PC-3 (cell line): ENCODE measurements around the gene SOCS2. TPM values are rescaled to one million over a fixed set of nuclear protein-coding genes. Genes with fewer than 3 reads are reported as not detected.

Experiments used
- ATAC-seq: fragments of 200-7000 bp; cut with Tn5 transposase; 2 replicates; pipeline ENCODE4 v1.9.1; 2020; ENCODE audit warnings: mild to moderate bottlenecking, moderate library complexity
- BruUV-seq: library from RNA; stranded (reverse); fragments of 400-500 nt; replicated peaks from 2 replicates; lab custom pipeline; 2021; lab: Mats Ljungman, UMichigan
- CTCF ChIA-PET: fragments of 300-600 bp; sonication (Branson Sonifier 250); formaldehyde crosslinking; loops from one replicate; lab custom pipeline; 2022; ENCODE audit warnings: antibody characterized with exemption; lab: Charles Lee
- POLR2A ChIA-PET: fragments of 300-600 bp; sonication (Branson Sonifier 250); formaldehyde crosslinking; loops from one replicate; lab custom pipeline; 2022; ENCODE audit warnings: antibody characterized with exemption; ENCODE audit not compliant: unreplicated experiment; lab: Charles Lee
- DNase-seq: peaks from one replicate; pipeline ENCODE4 v3.0.0-alpha.2; 2015
- H2AFZ ChIP-seq: fragments of 300-600 bp; sonication (generic); 2 replicates; pipeline ENCODE4 v1.6.0; 2016; ENCODE audit warnings: antibody characterized with exemption, low read length
- H3F3A ChIP-seq: fragments of 300-600 bp; sonication (generic); one replicate; pipeline ENCODE4 v1.6.0; 2017; ENCODE audit warnings: antibody characterized with exemption, low read length, control low read depth, mild to moderate bottlenecking; ENCODE audit not compliant: unreplicated experiment
- H3K27ac ChIP-seq: fragments of 300-600 bp; sonication (generic); 2 replicates; pipeline ENCODE4 v1.5.1; 2016; ENCODE audit warnings: mild to moderate bottlenecking, low read length
- H3K27me3 ChIP-seq: fragments of 300-600 bp; sonication (generic); 2 replicates; pipeline ENCODE4 v1.6.1; 2016; ENCODE audit warnings: low read length, mixed read lengths
- H3K36me3 ChIP-seq: fragments of 300-600 bp; sonication (generic); 2 replicates; pipeline ENCODE4 v1.6.1; 2016; ENCODE audit warnings: low read depth, mixed run types, low read length, mixed read lengths
- H3K4me1 ChIP-seq: fragments of 300-600 bp; sonication (generic); 2 replicates; pipeline ENCODE4 v1.5.1; 2016; ENCODE audit warnings: low read length; ENCODE audit not compliant: insufficient read depth
- H3K4me2 ChIP-seq: fragments of 300-600 bp; sonication (generic); 2 replicates; pipeline ENCODE4 v1.6.0; 2016; ENCODE audit warnings: low read length
- H3K4me3 ChIP-seq: fragments of 300-600 bp; sonication (generic); 2 replicates; pipeline ENCODE4 v1.5.1; 2016; ENCODE audit warnings: mild to moderate bottlenecking, low read length, mixed read lengths
- H3K79me2 ChIP-seq: fragments of 300-600 bp; sonication (generic); 2 replicates; pipeline ENCODE4 v1.6.1; 2017; ENCODE audit warnings: low read length, mixed read lengths
- H3K9ac ChIP-seq: fragments of 300-600 bp; sonication (generic); 2 replicates; pipeline ENCODE4 v1.6.0; 2016; ENCODE audit warnings: mild to moderate bottlenecking, low read length
- H3K9me2 ChIP-seq: fragments of 300-600 bp; sonication (generic); replicated peaks from 2 replicates; pipeline ENCODE4 v1.6.1; 2016; ENCODE audit warnings: mixed run types, low read length, mixed read lengths
- H3K9me3 ChIP-seq: fragments of 300-600 bp; sonication (generic); 2 replicates; pipeline ENCODE4 v1.6.1; 2016; ENCODE audit warnings: low read length, mixed read lengths
- H4K20me1 ChIP-seq: fragments of 300-600 bp; sonication (generic); 2 replicates; pipeline ENCODE4 v1.6.1; 2016; ENCODE audit warnings: low read length, mixed read lengths
- EZH2 ChIP-seq: fragments of 300-600 bp; sonication (generic); IDR thresholded peaks from one replicate; pipeline ENCODE4 v1.6.1; 2017; ENCODE audit warnings: antibody characterized with exemption, mild to moderate bottlenecking, low read length; ENCODE audit not compliant: unreplicated experiment
- EZH2phosphoT487 ChIP-seq: fragments of 300-600 bp; sonication (generic); IDR thresholded peaks from 2 replicates; pipeline ENCODE4 v1.6.1; 2018; ENCODE audit warnings: mild to moderate bottlenecking, antibody characterized with exemption, low read length, borderline replicate concordance
- intact Hi-C: fragments of 100-400 bp; cut with micrococcal nuclease; formaldehyde crosslinking; loops from 2 replicates; pipeline ENCODE4 v1.9.0; 2023
- total RNA-seq: library from RNA; depleted of rRNA; stranded (reverse); fragments of >200 nt; gene quantifications from 2 replicates; pipeline ENCODE4 v1.2.3, GENCODE V29; 2014
- TF ChIP-seq, protein P1 (sequence below): fragments of 300-600 bp; sonication (generic); conservative IDR thresholded peaks from 2 replicates; pipeline ENCODE4 v1.5.1; 2017; ENCODE audit warnings: antibody characterized with exemption, low read depth, mild to moderate bottlenecking, low read length

The SOCS2 gene
- total RNA-seq, 1 experiment from 2014 or later, result 28.9 TPM

DNA sequence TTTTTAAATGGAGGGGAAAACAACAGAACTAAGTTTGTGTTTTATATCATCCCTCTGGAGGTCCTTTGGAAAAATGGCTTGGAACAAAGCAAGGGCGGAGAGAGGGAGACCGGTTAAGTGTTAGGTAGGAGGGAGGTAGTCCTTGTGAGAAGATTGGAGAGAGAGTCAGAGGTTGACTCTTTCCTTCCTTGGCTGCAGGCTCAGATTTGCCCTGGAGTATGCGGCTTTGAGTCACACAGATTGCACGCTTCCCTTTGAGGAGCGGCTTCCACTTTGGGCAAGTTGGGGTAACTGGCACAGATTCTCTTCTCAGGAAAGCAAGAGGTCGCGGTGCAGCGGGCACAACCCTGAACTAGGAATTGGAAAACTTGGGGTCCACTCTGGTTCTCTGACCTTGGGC, 9.9 kb downstream of the SOCS2 start:
- no TSS peak for BruUV-seq
- no peaks in the 10 kb centered on the region for H3F3A ChIP-seq
- no peak for ATAC-seq
- H3K9me3 ChIP-seq, result no peaks in the 10 kb centered on the region
- no peaks in the 10 kb centered on the region for H3K36me3 ChIP-seq
- no peak overlapping the region for H3K4me3 ChIP-seq
- TF ChIP-seq EZH2 (no peak), EZH2phosphoT487 (no peak)
- TF ChIP-seq, protein P1, sequence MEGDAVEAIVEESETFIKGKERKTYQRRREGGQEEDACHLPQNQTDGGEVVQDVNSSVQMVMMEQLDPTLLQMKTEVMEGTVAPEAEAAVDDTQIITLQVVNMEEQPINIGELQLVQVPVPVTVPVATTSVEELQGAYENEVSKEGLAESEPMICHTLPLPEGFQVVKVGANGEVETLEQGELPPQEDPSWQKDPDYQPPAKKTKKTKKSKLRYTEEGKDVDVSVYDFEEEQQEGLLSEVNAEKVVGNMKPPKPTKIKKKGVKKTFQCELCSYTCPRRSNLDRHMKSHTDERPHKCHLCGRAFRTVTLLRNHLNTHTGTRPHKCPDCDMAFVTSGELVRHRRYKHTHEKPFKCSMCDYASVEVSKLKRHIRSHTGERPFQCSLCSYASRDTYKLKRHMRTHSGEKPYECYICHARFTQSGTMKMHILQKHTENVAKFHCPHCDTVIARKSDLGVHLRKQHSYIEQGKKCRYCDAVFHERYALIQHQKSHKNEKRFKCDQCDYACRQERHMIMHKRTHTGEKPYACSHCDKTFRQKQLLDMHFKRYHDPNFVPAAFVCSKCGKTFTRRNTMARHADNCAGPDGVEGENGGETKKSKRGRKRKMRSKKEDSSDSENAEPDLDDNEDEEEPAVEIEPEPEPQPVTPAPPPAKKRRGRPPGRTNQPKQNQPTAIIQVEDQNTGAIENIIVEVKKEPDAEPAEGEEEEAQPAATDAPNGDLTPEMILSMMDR, result no peak
- DNase-seq, result no peak
- no peak overlapping the region for H3K9ac ChIP-seq
- intact Hi-C loops, result no loop called here
- H3K27ac ChIP-seq, result no peak overlapping the region
- no peak overlapping the region for H3K4me2 ChIP-seq
- H4K20me1 ChIP-seq, result no peaks in the 10 kb centered on the region
- no peaks in the 10 kb centered on the region for H3K9me2 ChIP-seq
- H3K4me1 ChIP-seq, result no peaks in the 10 kb centered on the region
- ChIA-PET POLR2A (no interaction called here), CTCF (no interaction called here)
- H2AFZ ChIP-seq, result no peak overlapping the region
- no peaks in the 10 kb centered on the region for H3K79me2 ChIP-seq
- no peaks in the 10 kb centered on the region for H3K27me3 ChIP-seq

DNA sequence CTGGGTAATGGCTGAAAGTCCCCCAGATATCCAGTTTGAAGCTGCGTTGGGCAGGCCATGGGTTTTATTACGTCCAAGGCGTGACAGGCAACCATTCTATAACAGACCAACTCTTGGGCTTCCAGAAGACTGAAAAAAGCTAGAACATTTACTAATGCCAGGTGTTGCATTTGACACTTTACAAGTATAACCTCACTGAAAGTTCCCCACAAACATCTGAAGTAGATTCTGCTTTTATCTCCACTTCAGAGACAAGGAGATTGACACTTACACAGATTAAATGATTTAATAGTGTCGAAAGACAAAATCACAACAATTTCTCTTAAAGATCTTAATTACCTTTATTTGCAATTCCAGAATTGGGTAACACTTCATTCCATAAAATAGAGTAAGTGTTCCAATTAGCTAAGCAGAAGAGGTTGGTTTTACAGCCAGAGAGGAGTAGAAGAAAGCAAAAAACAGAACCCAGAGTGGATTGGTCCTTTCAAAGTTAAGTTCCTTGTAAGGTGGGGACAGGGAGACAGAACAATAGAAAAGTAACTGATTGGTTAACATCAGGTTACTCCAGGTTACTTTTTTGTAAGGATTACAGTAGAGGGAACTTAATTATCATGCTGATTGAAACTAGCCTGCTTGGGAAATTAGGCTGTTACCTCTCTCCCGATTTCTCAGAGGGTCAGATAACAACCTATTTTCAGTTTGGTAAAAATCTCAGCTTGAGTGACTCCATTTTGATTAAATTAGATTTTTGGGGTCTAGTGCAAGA, 11.3 kb downstream of the SOCS2 start:
- H3K27me3 ChIP-seq, result no peaks in the 10 kb centered on the region
- H3K79me2 ChIP-seq, result no peaks in the 10 kb centered on the region
- H4K20me1 ChIP-seq, result no peaks in the 10 kb centered on the region
- no peak overlapping the region for H2AFZ ChIP-seq
- no peaks in the 10 kb centered on the region for H3F3A ChIP-seq
- ATAC-seq (no peak), DNase-seq (no peak)
- CTCF ChIA-PET, result no interaction called here
- no peaks in the 10 kb centered on the region for H3K9me2 ChIP-seq
- H3K36me3 ChIP-seq, result no peaks in the 10 kb centered on the region
- H3K9me3 ChIP-seq, result no peaks in the 10 kb centered on the region
- H3K4me3 ChIP-seq, result no peak overlapping the region
- intact Hi-C loops, result no loop called here
- H3K27ac ChIP-seq, result no peak overlapping the region
- no peaks in the 10 kb centered on the region for H3K4me1 ChIP-seq
- no peak overlapping the region for H3K9ac ChIP-seq
- TF ChIP-seq EZH2 (no peak), EZH2phosphoT487 (no peak)
- TF ChIP-seq, protein P1, result no peak
- H3K4me2 ChIP-seq, result no peak overlapping the region
- BruUV-seq, result no TSS peak
- POLR2A ChIA-PET, result interaction anchor here (0.6 kb wide), 1 partner anchor 429 kb away, joined by 4 read pairs; no protein-coding TSS in a partner anchor

DNA sequence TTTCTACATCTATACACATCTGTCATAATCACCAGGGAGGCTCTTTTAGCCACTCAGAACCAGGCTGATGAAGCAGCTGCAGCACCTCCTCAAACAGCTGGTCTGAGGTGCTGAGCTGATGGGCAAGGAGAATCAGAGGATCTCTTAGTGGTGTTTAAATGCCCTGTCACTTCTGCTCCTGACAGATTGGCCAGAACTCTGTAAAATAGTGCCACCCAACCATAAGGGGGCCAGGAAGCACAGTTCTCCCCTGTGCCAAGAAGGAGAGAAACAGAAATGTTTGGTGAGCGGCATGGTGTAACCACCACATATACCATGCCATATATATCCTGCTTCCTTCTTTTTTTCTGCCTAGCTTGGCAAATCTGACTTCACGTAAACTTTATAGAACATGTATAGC, 12.8 kb downstream of the SOCS2 start:
- H3K9me2 ChIP-seq, result no peaks in the 10 kb centered on the region
- TF ChIP-seq EZH2 (no peak), EZH2phosphoT487 (no peak)
- TF ChIP-seq, protein P1, result no peak
- ChIA-PET POLR2A (no interaction called here), CTCF (no interaction called here)
- no peak overlapping the region for H3K4me3 ChIP-seq
- no peaks in the 10 kb centered on the region for H3K9me3 ChIP-seq
- no TSS peak for BruUV-seq
- no peak overlapping the region for H3K27ac ChIP-seq
- no peak overlapping the region for H2AFZ ChIP-seq
- intact Hi-C loops, result no loop called here
- H4K20me1 ChIP-seq, result no peaks in the 10 kb centered on the region
- no peak overlapping the region for H3K4me2 ChIP-seq
- no peak overlapping the region for H3K9ac ChIP-seq
- H3K4me1 ChIP-seq, result no peaks in the 10 kb centered on the region
- DNase-seq, result no peak
- no peak for ATAC-seq
- no peaks in the 10 kb centered on the region for H3F3A ChIP-seq
- H3K27me3 ChIP-seq, result no peaks in the 10 kb centered on the region
- no peaks in the 10 kb centered on the region for H3K79me2 ChIP-seq
- no peaks in the 10 kb centered on the region for H3K36me3 ChIP-seq
